Tibial nerve (tissue), 3 donors: ENCODE data around the gene ABT1.

Source experiments
- POLR2A ChIP-seq, 2 donors: fragments of 450-650 bp; IDR thresholded peaks; one replicate each; pipeline ENCODE4 v1.6.1; 2017; ENCODE audit warnings: antibody characterized with exemption in 2 of 2, mild to moderate bottlenecking in 2 of 2, moderate library complexity in 2 of 2
- TF ChIP-seq, protein P1 (sequence below), 5 experiments: fragments of 200-600 bp in 3 of 5; fragments of 450-650 bp in 2 of 5; sonication (generic) in 3 of 5; IDR thresholded peaks; one replicate each; pipeline ENCODE4 v1.5.1; 2016 to 2019; ENCODE audit warnings: antibody characterized with exemption in 5 of 5, mild to moderate bottlenecking in 3 of 5, moderate library complexity in 2 of 5

DNA sequence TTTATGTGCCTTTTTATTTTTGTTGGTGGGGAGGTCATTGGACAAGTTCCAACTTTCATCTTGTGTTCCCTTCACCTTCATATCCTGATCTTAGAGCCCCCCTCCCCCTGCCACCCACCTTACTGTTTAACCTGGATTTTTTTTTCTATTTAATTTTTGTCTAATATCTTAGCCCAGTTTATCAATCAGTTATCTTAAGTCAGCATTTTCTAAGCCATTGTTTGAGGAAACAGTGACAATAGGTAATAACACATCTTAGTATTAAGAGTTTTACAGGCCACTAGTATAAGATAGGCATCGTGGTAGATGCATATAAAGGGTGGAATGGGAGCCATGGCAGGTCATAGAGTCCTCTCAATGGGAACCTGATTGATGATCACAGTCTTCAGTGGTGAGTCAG is 2.4 kb downstream of the ABT1 start:
- TF ChIP-seq, protein P1, sequence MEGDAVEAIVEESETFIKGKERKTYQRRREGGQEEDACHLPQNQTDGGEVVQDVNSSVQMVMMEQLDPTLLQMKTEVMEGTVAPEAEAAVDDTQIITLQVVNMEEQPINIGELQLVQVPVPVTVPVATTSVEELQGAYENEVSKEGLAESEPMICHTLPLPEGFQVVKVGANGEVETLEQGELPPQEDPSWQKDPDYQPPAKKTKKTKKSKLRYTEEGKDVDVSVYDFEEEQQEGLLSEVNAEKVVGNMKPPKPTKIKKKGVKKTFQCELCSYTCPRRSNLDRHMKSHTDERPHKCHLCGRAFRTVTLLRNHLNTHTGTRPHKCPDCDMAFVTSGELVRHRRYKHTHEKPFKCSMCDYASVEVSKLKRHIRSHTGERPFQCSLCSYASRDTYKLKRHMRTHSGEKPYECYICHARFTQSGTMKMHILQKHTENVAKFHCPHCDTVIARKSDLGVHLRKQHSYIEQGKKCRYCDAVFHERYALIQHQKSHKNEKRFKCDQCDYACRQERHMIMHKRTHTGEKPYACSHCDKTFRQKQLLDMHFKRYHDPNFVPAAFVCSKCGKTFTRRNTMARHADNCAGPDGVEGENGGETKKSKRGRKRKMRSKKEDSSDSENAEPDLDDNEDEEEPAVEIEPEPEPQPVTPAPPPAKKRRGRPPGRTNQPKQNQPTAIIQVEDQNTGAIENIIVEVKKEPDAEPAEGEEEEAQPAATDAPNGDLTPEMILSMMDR (IDR thresholded peaks at IDR 0.05), result no peak
- no peak for TF ChIP-seq POLR2A (IDR thresholded peaks at IDR 0.05)
